ENCODE data around the gene SYNE2.

GRCh38 chr14:63911404-63911803 is 58.6 kb downstream of the SYNE2 start:
- no peak for TF ChIP-seq POLR2AphosphoS5 (IDR thresholded peaks at IDR 0.05; ENCODE audit: low read depth, low read length)
- TF ChIP-seq CTCF (IDR thresholded peaks at IDR 0.05): no peak
- no peak for TF ChIP-seq TCF7L2 (IDR thresholded peaks at IDR 0.05; ENCODE audit: low read depth, low read length)
- no peak for TF ChIP-seq REST (IDR thresholded peaks at IDR 0.05; ENCODE audit: insufficient read depth in 1 of 2, low read depth in 2 of 2, low read length in 1 of 2)

All from Panc1 (cell line).